Caco-2 (cell line): ENCODE results near the gene KIF1A. TPM values are rescaled to one million over a fixed set of nuclear protein-coding genes. Genes with fewer than 3 reads are reported as not detected.
"Not testable (repeated sequence)": the region's sequence is repeated elsewhere in the genome, so short reads cannot be mapped to it uniquely, and the experiment has no call there.

Experiments
- BruUV-seq: library from RNA; stranded (reverse); fragments of 400-500 nt; replicated peaks from 2 replicates; lab custom pipeline; 2021; lab: Mats Ljungman, UMichigan
- CTCF ChIA-PET: fragments of 300-600 bp; sonication (Branson Sonifier 250); formaldehyde crosslinking; loops from one replicate; lab custom pipeline; 2022; ENCODE audit warnings: antibody characterized with exemption; lab: Charles Lee
- POLR2A ChIA-PET: fragments of 300-600 bp; sonication (Branson Sonifier 250); formaldehyde crosslinking; loops from one replicate; lab custom pipeline; 2022; ENCODE audit warnings: antibody characterized with exemption; lab: Charles Lee
- DNase-seq, 2 experiments: peaks; one replicate each; pipeline versions ENCODE4 v3.0.0 to v3.0.0-alpha.2; 2020 to 2022
- H3K27me3 ChIP-seq: replicated peaks from 2 replicates; pipeline ENCODE4 v1.6.0; 2011; ENCODE audit warnings: low read length; ENCODE audit not compliant: control insufficient read depth, insufficient read depth
- H3K36me3 ChIP-seq: 2 replicates; pipeline ENCODE4 v1.5.1; 2011; ENCODE audit warnings: low read length; ENCODE audit not compliant: control insufficient read depth, insufficient read depth
- H3K4me1 ChIP-seq: fragments of 250-450 bp; sonication (Bioruptor Pico); 2 replicates; pipeline ENCODE4 v1.5.1; 2020; ENCODE audit warnings: mild to moderate bottlenecking
- H3K4me3 ChIP-seq: 2 replicates; pipeline ENCODE4 v1.5.1; 2011; ENCODE audit warnings: low read depth, mild to moderate bottlenecking, control low read depth, low read length
- H3K9me3 ChIP-seq: fragments of 250-450 bp; sonication (Bioruptor Pico); 2 replicates; pipeline ENCODE4 v1.5.1; 2020; ENCODE audit warnings: mild to moderate bottlenecking, moderate library complexity
- H3K27ac Mint-ChIP-seq: one replicate; pipeline ENCODE4 v1.8.0; 2022; ENCODE audit warnings: mixed read lengths; ENCODE audit not compliant: unreplicated experiment
- H3K27me3 Mint-ChIP-seq: one replicate; pipeline ENCODE4 v1.8.0; 2022; ENCODE audit warnings: mixed read lengths; ENCODE audit not compliant: insufficient read depth, unreplicated experiment
- H3K36me3 Mint-ChIP-seq: one replicate; pipeline ENCODE4 v1.8.0; 2022; ENCODE audit warnings: mild to moderate bottlenecking, mixed read lengths; ENCODE audit not compliant: insufficient read depth, unreplicated experiment
- H3K4me1 Mint-ChIP-seq: one replicate; pipeline ENCODE4 v1.8.0; 2022; ENCODE audit warnings: low read depth, mixed read lengths; ENCODE audit not compliant: unreplicated experiment
- H3K4me3 Mint-ChIP-seq: one replicate; pipeline ENCODE4 v1.8.0; 2022; ENCODE audit warnings: mild to moderate bottlenecking, moderate library complexity, mixed read lengths; ENCODE audit not compliant: unreplicated experiment
- H3K9me3 Mint-ChIP-seq: one replicate; pipeline ENCODE4 v1.8.0; 2022; ENCODE audit warnings: mixed read lengths; ENCODE audit not compliant: unreplicated experiment
- intact Hi-C: fragments of 100-400 bp; cut with micrococcal nuclease; formaldehyde crosslinking; loops from one replicate; pipeline ENCODE4 v1.10.0; 2022; ENCODE audit not compliant: unreplicated experiment
- total RNA-seq: library from RNA; stranded (reverse); gene quantifications from 2 replicates; pipeline ENCODE4 v1.2.3, GENCODE V29; 2022

Gene KIF1A
- total RNA-seq, 1 experiment from 2014 or later: 33.1 TPM

GRCh38 chr2:240696469-240696868 lies 123.5 kb downstream of the KIF1A start:
- H3K27ac Mint-ChIP-seq, intact Hi-C loops, H3K36me3 ChIP-seq, BruUV-seq, CTCF ChIA-PET, H3K36me3 Mint-ChIP-seq, H3K9me3 ChIP-seq, H3K27me3 ChIP-seq, H3K4me1 Mint-ChIP-seq, H3K9me3 Mint-ChIP-seq, POLR2A ChIA-PET, H3K4me1 ChIP-seq, H3K27me3 Mint-ChIP-seq, H3K4me3 Mint-ChIP-seq, DNase-seq, H3K4me3 ChIP-seq: not testable (repeated sequence)

- H3K9me3 ChIP-seq, BruUV-seq, H3K36me3 Mint-ChIP-seq, H3K4me1 ChIP-seq, H3K27me3 ChIP-seq, H3K4me1 Mint-ChIP-seq, DNase-seq, H3K9me3 Mint-ChIP-seq, H3K36me3 ChIP-seq, H3K27ac Mint-ChIP-seq, CTCF ChIA-PET, H3K4me3 ChIP-seq, intact Hi-C loops, H3K27me3 Mint-ChIP-seq, H3K4me3 Mint-ChIP-seq, POLR2A ChIA-PET: not testable (repeated sequence)
Measured at GRCh38 chr2:240695593-240695992, 124.4 kb downstream of the KIF1A start.

GRCh38 chr2:240694304-240694703 lies 125.7 kb downstream of the KIF1A start:
- intact Hi-C loops, H3K4me3 Mint-ChIP-seq, H3K9me3 ChIP-seq, H3K27ac Mint-ChIP-seq, H3K4me3 ChIP-seq, H3K36me3 ChIP-seq, H3K36me3 Mint-ChIP-seq, DNase-seq, H3K4me1 Mint-ChIP-seq, H3K27me3 Mint-ChIP-seq, BruUV-seq, POLR2A ChIA-PET, H3K9me3 Mint-ChIP-seq, CTCF ChIA-PET, H3K27me3 ChIP-seq, H3K4me1 ChIP-seq: not testable (repeated sequence)

DNA sequence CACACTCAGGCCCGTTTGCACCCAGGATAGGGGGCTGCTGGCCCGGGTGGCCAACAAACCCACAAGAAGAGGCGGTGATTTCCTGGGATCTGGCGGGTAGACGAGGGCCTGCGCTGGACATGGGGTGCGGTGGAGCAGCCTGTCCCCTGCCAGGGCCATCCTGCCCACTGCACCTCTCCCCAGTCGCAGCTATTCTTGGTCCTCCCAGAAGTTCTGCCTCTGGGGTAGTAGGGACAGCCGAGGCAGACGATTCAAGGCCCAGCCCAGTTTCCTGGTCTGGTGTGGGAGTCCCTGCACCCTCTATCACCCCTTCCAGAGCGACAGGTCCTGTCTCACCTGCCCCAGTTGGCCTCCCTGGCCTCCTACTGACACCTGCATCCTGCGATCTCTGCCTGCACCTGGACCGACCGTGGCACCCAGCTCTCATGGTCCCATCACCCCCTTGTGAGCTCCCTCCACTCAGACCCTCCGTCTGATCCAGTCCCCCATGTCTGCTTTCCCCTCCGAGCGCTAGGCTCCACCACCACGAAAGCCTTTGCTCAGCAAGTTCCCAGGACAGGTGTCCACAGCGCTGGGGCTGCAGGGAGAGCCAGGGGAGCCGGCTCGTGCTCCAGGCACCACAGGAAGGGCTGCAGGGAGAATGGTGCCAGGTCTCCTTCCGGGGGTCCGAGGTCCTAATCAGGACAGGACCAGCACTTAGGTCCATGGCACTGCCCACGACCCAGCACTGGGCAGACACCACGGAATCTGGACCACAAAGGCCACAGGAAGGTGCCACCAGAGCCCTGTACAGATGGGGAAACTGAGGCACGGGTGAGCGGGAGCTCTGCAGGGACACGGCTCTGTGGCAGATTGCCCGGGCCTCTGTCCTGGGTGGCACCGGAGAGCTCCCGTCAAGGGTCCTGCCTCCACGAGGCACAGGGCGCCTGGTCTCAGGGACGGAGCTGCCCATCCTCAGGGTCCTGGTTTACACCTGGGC lies 127.1 kb downstream of the KIF1A start:
- H3K4me1 Mint-ChIP-seq, H3K9me3 Mint-ChIP-seq, BruUV-seq, H3K4me3 ChIP-seq, H3K27ac Mint-ChIP-seq, H3K9me3 ChIP-seq, DNase-seq, H3K4me1 ChIP-seq, POLR2A ChIA-PET, H3K27me3 ChIP-seq, intact Hi-C loops, H3K4me3 Mint-ChIP-seq, CTCF ChIA-PET, H3K36me3 Mint-ChIP-seq, H3K36me3 ChIP-seq, H3K27me3 Mint-ChIP-seq: not testable (repeated sequence)

- POLR2A ChIA-PET, intact Hi-C loops: not testable (repeated sequence)
- CTCF ChIA-PET: interaction anchor here (0.6 kb wide), 1 partner anchor 51 kb away, joined by 4 read pairs; no protein-coding TSS in a partner anchor
Measured at GRCh38 chr2:240691631-240692420, 128.2 kb downstream of the KIF1A start, which contains the start of gene AQP12A. AQP12A (plus strand) TSS chr2:240691866; CDS start chr2:240691914, 48 bp downstream.

DNA sequence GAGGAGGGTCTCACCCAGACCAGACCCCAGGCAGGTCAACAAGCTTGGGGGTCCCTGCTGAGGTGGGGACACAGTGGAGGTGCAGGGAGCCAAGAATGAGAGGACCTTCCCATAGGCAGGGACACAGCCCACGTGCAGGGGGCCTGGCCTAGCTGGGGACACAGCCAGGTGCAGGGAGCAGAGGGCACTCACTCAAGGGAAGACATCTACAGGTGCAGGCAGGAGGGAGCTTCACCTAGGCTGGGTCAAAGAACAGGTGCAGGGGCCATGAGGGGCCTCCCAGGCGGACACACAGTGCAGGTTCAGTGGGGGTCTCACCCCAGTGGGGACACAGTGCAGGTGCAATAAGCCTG lies 129.0 kb downstream of the KIF1A start:
- H3K9me3 Mint-ChIP-seq, H3K9me3 ChIP-seq, H3K4me1 ChIP-seq, POLR2A ChIA-PET, BruUV-seq, H3K27me3 Mint-ChIP-seq, H3K27ac Mint-ChIP-seq, H3K27me3 ChIP-seq, intact Hi-C loops, H3K36me3 Mint-ChIP-seq, H3K4me3 Mint-ChIP-seq, H3K36me3 ChIP-seq, DNase-seq, H3K4me3 ChIP-seq, H3K4me1 Mint-ChIP-seq: not testable (repeated sequence)
- CTCF ChIA-PET: interaction anchor here (0.6 kb wide), 1 partner anchor 50 kb away, joined by 4 read pairs; no protein-coding TSS in a partner anchor

More at GRCh38 chr2:240691631-240692420, 128.2 kb downstream of the KIF1A start, which contains the start of gene AQP12A:
- H3K4me3 Mint-ChIP-seq, H3K27ac Mint-ChIP-seq, H3K27me3 Mint-ChIP-seq, H3K4me1 Mint-ChIP-seq, H3K36me3 Mint-ChIP-seq, H3K9me3 Mint-ChIP-seq, H3K4me1 ChIP-seq, DNase-seq, H3K4me3 ChIP-seq, H3K27me3 ChIP-seq, BruUV-seq, H3K9me3 ChIP-seq, H3K36me3 ChIP-seq: not testable (repeated sequence)
